CD4-positive, alpha-beta T cell (primary cell): ENCODE results near the gene PUDP. TPM values are rescaled to one million over a fixed set of nuclear protein-coding genes. Genes with fewer than 3 reads are reported as not detected.
A peak's percentile ranks its signal among the peaks of the same experiment; 100 is the strongest.

ENCODE experiments used
- ATAC-seq: fragments of 200-7000 bp; cut with Tn5 transposase; one replicate; pipeline ENCODE4 v1.10.0; 2022; ENCODE audit warnings: mild to moderate bottlenecking; ENCODE audit not compliant: poor library complexity
- CTCF ChIA-PET: fragments of 350-600 bp; sonication (Branson Sonifier 250); formaldehyde crosslinking; loops from one replicate; lab custom pipeline; 2021; ENCODE audit warnings: antibody characterized with exemption, inconsistent platforms; lab: Charles Lee
- POLR2A ChIA-PET: fragments of 350-600 bp; sonication (Branson Sonifier 250); formaldehyde crosslinking; loops from one replicate; lab custom pipeline; 2021; ENCODE audit warnings: antibody characterized with exemption, inconsistent platforms; lab: Charles Lee
- DNase-seq, 14 experiments: peaks; one replicate each; pipeline ENCODE4 v3.0.0-alpha.2; 2013 to 2020; ENCODE audit warnings: mixed read lengths in 2 of 14
- H3K27ac ChIP-seq, 2 donors: one replicate each; pipeline versions ENCODE4 v1.5.1 to v1.7.0; 2013; ENCODE audit warnings: low read length in 2 of 2, low read depth in 1 of 2, mild to moderate bottlenecking in 1 of 2
- H3K27me3 ChIP-seq, 2 experiments: 1 replicate in 1 of 2; 2 replicates in 1 of 2; pipeline versions ENCODE4 v1.6.1 to v1.7.0; 2013; ENCODE audit warnings: low read length in 2 of 2, control low read depth in 1 of 2, mild to moderate bottlenecking in 1 of 2, moderate library complexity in 1 of 2; ENCODE audit not compliant: insufficient read depth in 2 of 2, control insufficient read depth in 1 of 2
- H3K36me3 ChIP-seq: one replicate; pipeline ENCODE4 v1.6.1; 2013; ENCODE audit warnings: low read length, control low read depth; ENCODE audit not compliant: insufficient read depth
- H3K4me1 ChIP-seq: one replicate; pipeline ENCODE4 v1.6.1; 2013; ENCODE audit warnings: low read length, control low read depth; ENCODE audit not compliant: insufficient read depth
- H3K4me3 ChIP-seq: one replicate; pipeline ENCODE4 v1.5.1; 2013; ENCODE audit warnings: mild to moderate bottlenecking, low read length, moderate library complexity
- H3K9me3 ChIP-seq, 2 experiments: 1 replicate in 1 of 2; 2 replicates in 1 of 2; pipeline versions ENCODE4 v1.6.1 to v1.7.0; 2013; ENCODE audit warnings: low read length in 2 of 2, mild to moderate bottlenecking in 2 of 2, control low read depth in 1 of 2, moderate library complexity in 1 of 2; ENCODE audit not compliant: control insufficient read depth in 1 of 2, insufficient read depth in 1 of 2
- H3K27ac Mint-ChIP-seq: one replicate; pipeline ENCODE4 v1.8.0; 2020; ENCODE audit warnings: mixed read lengths
- H3K27me3 Mint-ChIP-seq: one replicate; pipeline ENCODE4 v1.8.0; 2021; ENCODE audit warnings: mixed read lengths
- H3K36me3 Mint-ChIP-seq: one replicate; pipeline ENCODE4 v1.8.0; 2021; ENCODE audit warnings: low read depth, mixed read lengths
- H3K4me1 Mint-ChIP-seq: one replicate; pipeline ENCODE4 v1.8.0; 2021; ENCODE audit warnings: low read depth, mixed read lengths
- H3K4me3 Mint-ChIP-seq: one replicate; pipeline ENCODE4 v1.8.0; 2020; ENCODE audit warnings: mild to moderate bottlenecking, mixed read lengths
- H3K9me3 Mint-ChIP-seq: one replicate; pipeline ENCODE4 v1.8.0; 2020; ENCODE audit warnings: mixed read lengths
- intact Hi-C, 2 experiments: fragments of 100-400 bp; cut with DNase I in 1 of 2; cut with micrococcal nuclease in 1 of 2; formaldehyde crosslinking; loops; one replicate each; pipeline versions ENCODE4 v1.15.1 to v1.9.0; 2023 to 2025; cut with DNase I, micrococcal nuclease
- total RNA-seq, 174 experiments: library from RNA in 2 of 174; stranded (reverse) in 2 of 174; gene quantifications; one replicate each; pipeline ENCODE4 v1.2.3 and lab custom pipeline; 2021 to 2026
- TF ChIP-seq, protein P1 (sequence below): fragments of 200-600 bp; IDR thresholded peaks from one replicate; pipeline ENCODE4 v1.8.0; 2022; ENCODE audit warnings: antibody characterized with exemption, mild to moderate bottlenecking

The PUDP gene
- total RNA-seq, 2 experiments from 2014 or later = 3.2 to 3.5 TPM

DNA sequence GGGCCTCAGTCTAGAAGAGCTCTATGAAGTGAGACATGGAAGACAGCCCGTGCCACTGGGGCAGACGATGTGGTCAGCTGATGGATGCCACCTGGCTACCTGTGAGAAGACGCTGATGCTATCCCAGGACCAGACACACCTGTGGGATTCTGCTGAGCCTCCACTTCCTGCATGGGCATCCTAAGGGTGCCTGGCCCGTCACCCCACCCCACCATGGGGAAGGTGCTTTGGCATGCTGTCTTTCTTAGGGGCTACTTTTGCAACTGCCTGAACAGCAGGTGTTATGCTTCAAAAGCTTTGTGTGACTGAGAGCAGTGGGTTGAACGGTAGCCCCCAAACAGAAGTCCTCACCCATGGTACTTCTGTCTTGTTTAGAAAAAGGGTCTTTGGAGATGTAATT is 65.4 kb downstream of the PUDP start:
- H3K36me3 Mint-ChIP-seq = no peaks in the 10 kb centered on the region
- Histone ChIP-seq H3K4me1 (peaks cover 33% of the 10 kb centered on the region), H3K36me3 (no peaks in the 10 kb centered on the region), H3K27me3 (no peaks in the 10 kb centered on the region), H3K27ac (peak overlapping the region in 1 of 2 donors; percentile 15), H3K9me3 (no peaks in the 10 kb centered on the region), H3K4me3 (no peak overlapping the region)
- TF ChIP-seq, protein P1, sequence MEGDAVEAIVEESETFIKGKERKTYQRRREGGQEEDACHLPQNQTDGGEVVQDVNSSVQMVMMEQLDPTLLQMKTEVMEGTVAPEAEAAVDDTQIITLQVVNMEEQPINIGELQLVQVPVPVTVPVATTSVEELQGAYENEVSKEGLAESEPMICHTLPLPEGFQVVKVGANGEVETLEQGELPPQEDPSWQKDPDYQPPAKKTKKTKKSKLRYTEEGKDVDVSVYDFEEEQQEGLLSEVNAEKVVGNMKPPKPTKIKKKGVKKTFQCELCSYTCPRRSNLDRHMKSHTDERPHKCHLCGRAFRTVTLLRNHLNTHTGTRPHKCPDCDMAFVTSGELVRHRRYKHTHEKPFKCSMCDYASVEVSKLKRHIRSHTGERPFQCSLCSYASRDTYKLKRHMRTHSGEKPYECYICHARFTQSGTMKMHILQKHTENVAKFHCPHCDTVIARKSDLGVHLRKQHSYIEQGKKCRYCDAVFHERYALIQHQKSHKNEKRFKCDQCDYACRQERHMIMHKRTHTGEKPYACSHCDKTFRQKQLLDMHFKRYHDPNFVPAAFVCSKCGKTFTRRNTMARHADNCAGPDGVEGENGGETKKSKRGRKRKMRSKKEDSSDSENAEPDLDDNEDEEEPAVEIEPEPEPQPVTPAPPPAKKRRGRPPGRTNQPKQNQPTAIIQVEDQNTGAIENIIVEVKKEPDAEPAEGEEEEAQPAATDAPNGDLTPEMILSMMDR = no peak
- no peak overlapping the region for H3K4me3 Mint-ChIP-seq
- peaks cover 53% of the 10 kb centered on the region for H3K4me1 Mint-ChIP-seq
- H3K9me3 Mint-ChIP-seq = no peaks in the 10 kb centered on the region
- intact Hi-C loops = loop anchor here in 1 of 2 experiments (5.0 kb wide), 1 partner anchor 280 kb away; no protein-coding TSS in a partner anchor
- CTCF ChIA-PET = no interaction called here
- H3K27ac Mint-ChIP-seq = no peak overlapping the region
- ATAC-seq (no peak), DNase-seq (no peak)
- H3K27me3 Mint-ChIP-seq = no peaks in the 10 kb centered on the region
- POLR2A ChIA-PET = no interaction called here

DNA sequence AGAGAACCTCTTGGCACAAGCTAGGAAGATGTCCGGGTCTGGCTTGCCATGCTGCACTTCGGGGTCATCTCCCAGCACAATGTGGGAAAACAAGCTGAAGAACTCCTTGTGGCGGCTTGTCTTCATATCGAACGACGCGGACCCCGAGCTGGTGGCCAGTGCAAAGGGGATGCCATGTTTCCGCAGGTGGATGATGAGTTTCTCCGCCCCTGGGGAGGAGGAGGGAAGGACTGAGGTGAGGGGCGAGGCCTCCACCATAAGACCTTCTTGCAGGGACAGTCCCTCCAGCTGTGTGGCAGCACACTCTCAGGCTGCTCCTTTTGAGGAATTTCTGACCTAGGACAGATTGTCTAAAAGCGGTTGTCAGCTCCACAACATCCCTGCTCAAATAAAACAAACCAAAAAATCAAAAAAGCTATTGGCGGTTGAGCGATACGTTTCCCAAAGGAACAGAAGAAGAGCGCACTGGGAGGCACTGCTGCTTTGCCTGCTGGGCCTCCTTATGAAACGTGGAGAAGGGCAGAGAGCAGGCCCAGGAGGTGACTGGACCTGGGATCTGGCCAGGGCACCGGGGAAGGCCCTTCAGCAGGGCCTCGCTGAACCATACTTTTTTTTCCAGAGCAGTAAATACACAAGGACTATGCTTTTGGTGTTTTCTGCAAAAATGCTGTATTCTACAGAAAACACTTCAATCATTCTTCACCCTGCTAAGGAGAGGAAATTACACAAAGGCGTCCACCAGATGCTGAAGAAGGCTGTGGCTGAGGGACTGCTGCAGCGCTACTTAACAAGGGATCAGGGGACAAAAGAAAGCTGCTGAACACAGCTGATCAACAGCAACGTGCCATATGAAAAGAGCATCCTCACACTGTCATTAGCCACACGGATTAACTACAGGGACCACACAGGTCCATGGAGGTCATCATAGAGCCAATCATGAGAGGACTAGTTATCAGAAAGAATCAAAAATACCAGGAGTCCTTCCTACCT is 70.4 kb downstream of the PUDP start:
- H3K9me3 ChIP-seq = no peaks in the 10 kb centered on the region
- DNase-seq = no peak
- no peak overlapping the region for H3K27ac Mint-ChIP-seq
- no peaks in the 10 kb centered on the region for H3K27me3 ChIP-seq
- H3K27ac ChIP-seq = no peak overlapping the region
- H3K9me3 Mint-ChIP-seq = no peaks in the 10 kb centered on the region
- H3K36me3 Mint-ChIP-seq = no peaks in the 10 kb centered on the region
- H3K4me1 Mint-ChIP-seq = peaks cover 17% of the 10 kb centered on the region
- H3K4me3 ChIP-seq = no peak overlapping the region
- intact Hi-C loops = no loop called here
- no peak for ATAC-seq
- H3K27me3 Mint-ChIP-seq = no peaks in the 10 kb centered on the region
- CTCF ChIA-PET = no interaction called here
- H3K4me1 ChIP-seq = peaks cover 13% of the 10 kb centered on the region
- TF ChIP-seq, protein P1 = no peak
- H3K36me3 ChIP-seq = peaks cover 15% of the 10 kb centered on the region
- H3K4me3 Mint-ChIP-seq = no peak overlapping the region
- POLR2A ChIA-PET = no interaction called here

DNA sequence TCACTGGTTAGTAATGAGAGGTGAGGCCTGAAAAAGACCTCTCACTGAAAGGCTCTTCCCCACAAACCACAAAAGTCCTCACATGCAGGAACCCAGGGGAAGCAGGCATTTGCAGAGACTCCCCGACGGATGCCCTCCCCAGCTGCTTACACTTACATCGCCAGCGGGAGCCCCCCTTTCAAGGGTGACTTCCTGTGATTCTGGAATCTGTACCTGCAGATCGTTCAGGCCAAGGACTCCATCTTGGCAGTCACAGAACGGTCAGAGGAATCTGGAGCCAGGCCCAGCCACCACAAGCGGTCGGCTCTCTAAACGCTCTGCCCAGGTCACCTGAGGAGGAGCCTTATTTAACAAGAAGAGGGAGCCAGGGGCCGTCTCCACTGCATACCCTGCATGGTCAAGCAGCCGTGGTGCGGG is 71.7 kb downstream of the PUDP start:
- Mint-ChIP-seq H3K4me3 (no peak overlapping the region), H3K9me3 (no peaks in the 10 kb centered on the region), H3K36me3 (peaks cover 4% of the 10 kb centered on the region), H3K27ac (no peak overlapping the region), H3K27me3 (no peaks in the 10 kb centered on the region), H3K4me1 (peaks cover 14% of the 10 kb centered on the region)
- POLR2A ChIA-PET = no interaction called here
- peaks cover 9% of the 10 kb centered on the region for H3K4me1 ChIP-seq
- H3K9me3 ChIP-seq = no peaks in the 10 kb centered on the region
- no peak for ATAC-seq
- H3K27ac ChIP-seq = no peak overlapping the region
- TF ChIP-seq, protein P1 = no peak
- CTCF ChIA-PET = no interaction called here
- intact Hi-C loops = no loop called here
- no peak for DNase-seq
- H3K27me3 ChIP-seq = no peaks in the 10 kb centered on the region
- H3K36me3 ChIP-seq = peaks cover 15% of the 10 kb centered on the region
- no peak overlapping the region for H3K4me3 ChIP-seq
